Liver (tissue), 9 donors: ENCODE measurements around the gene ABCE1. TPM values are rescaled to one million over a fixed set of nuclear protein-coding genes. Genes with fewer than 3 reads are reported as not detected.
A peak's percentile ranks its signal among the peaks of the same experiment; 100 is the strongest.

Experiments
- DNase-seq: peaks from one replicate; pipeline ENCODE4 v3.0.0-alpha.2; 2017; ENCODE audit warnings: low spot score
- H3K27ac ChIP-seq, 2 donors: one replicate each; pipeline ENCODE4 v1.7.0; 2013; ENCODE audit warnings: inconsistent platforms in 2 of 2, low read length in 2 of 2, control low read depth in 1 of 2, low read depth in 1 of 2, mild to moderate bottlenecking in 1 of 2
- H3K27me3 ChIP-seq, 4 donors: one replicate each; pipeline versions ENCODE4 v1.6.1 to v1.7.0; 2013; ENCODE audit warnings: low read length in 3 of 4, inconsistent platforms in 1 of 4, mild to moderate bottlenecking in 1 of 4, moderate library complexity in 1 of 4; ENCODE audit not compliant: control insufficient read depth in 4 of 4, insufficient read depth in 4 of 4
- H3K36me3 ChIP-seq, 4 donors: one replicate each; pipeline versions ENCODE4 v1.6.1 to v1.7.0; 2013; ENCODE audit warnings: low read length in 3 of 4, mild to moderate bottlenecking in 3 of 4, low read depth in 1 of 4, moderate library complexity in 1 of 4; ENCODE audit not compliant: control insufficient read depth in 4 of 4, insufficient read depth in 3 of 4
- H3K4me1 ChIP-seq, 4 donors: one replicate each; pipeline versions ENCODE4 v1.6.1 to v1.7.0; 2013; ENCODE audit warnings: low read length in 3 of 4, mild to moderate bottlenecking in 3 of 4, moderate library complexity in 1 of 4; ENCODE audit not compliant: control insufficient read depth in 4 of 4, insufficient read depth in 4 of 4
- H3K4me3 ChIP-seq, 3 donors: one replicate each; pipeline versions ENCODE4 v1.6.1 to v1.7.0; 2013; ENCODE audit warnings: low read length in 3 of 3, control low read depth in 1 of 3, low read depth in 1 of 3, mild to moderate bottlenecking in 1 of 3
- H3K9ac ChIP-seq, 2 donors: one replicate each; pipeline ENCODE4 v1.7.0; 2013; ENCODE audit warnings: low read length in 2 of 2, mild to moderate bottlenecking in 2 of 2, moderate library complexity in 2 of 2, control low read depth in 1 of 2, low read depth in 1 of 2
- H3K9me3 ChIP-seq, 4 donors: one replicate each; pipeline versions ENCODE4 v1.6.1 to v1.7.0; 2013; ENCODE audit warnings: low read length in 3 of 4; ENCODE audit not compliant: control insufficient read depth in 4 of 4
- ATF3 ChIP-seq: IDR thresholded peaks from 2 replicates; pipeline ENCODE4 v1.6.1; 2016; ENCODE audit warnings: antibody characterized with exemption
- CTCF ChIP-seq: fragments of 150-350 bp; IDR thresholded peaks from 2 replicates; pipeline ENCODE4 v1.5.1; 2017; ENCODE audit warnings: improper control_type of control experiment, low read depth, low read length; ENCODE audit not compliant: missing input control
- EGR1 ChIP-seq, 2 donors: IDR thresholded peaks; 2 replicates each; pipeline ENCODE4 v1.6.1; 2016 to 2018; ENCODE audit warnings: antibody characterized with exemption in 2 of 2, low read depth in 2 of 2
- FOXA1 ChIP-seq: IDR thresholded peaks from 2 replicates; pipeline ENCODE4 v1.6.1; 2016; ENCODE audit warnings: antibody characterized with exemption
- FOXA2 ChIP-seq: IDR thresholded peaks from 2 replicates; pipeline ENCODE4 v1.6.1; 2016; ENCODE audit warnings: antibody characterized with exemption
- GABPA ChIP-seq, 2 donors: IDR thresholded peaks in 1 of 2; conservative IDR thresholded peaks in 1 of 2; 2 replicates each; pipeline ENCODE4 v1.6.1; 2016; ENCODE audit warnings: antibody characterized with exemption in 2 of 2, mild to moderate bottlenecking in 1 of 2, moderate library complexity in 1 of 2
- HNF4A ChIP-seq, 2 donors: conservative IDR thresholded peaks; 2 replicates each; pipeline ENCODE4 v1.6.1; 2016; ENCODE audit warnings: antibody characterized with exemption in 2 of 2, mild to moderate bottlenecking in 2 of 2
- HNF4G ChIP-seq: IDR thresholded peaks from 2 replicates; pipeline ENCODE4 v1.6.1; 2016; ENCODE audit warnings: antibody characterized with exemption
- JUND ChIP-seq, 2 donors: IDR thresholded peaks; 2 replicates each; pipeline ENCODE4 v1.6.1; 2016; ENCODE audit warnings: antibody characterized with exemption in 2 of 2
- MAX ChIP-seq: IDR thresholded peaks from 2 replicates; pipeline ENCODE4 v1.6.1; 2016; ENCODE audit warnings: antibody characterized with exemption
- NR2F2 ChIP-seq: IDR thresholded peaks from 2 replicates; pipeline ENCODE4 v1.6.1; 2016; ENCODE audit warnings: antibody characterized with exemption
- RAD21 ChIP-seq, 2 donors: IDR thresholded peaks; 2 replicates each; pipeline ENCODE4 v1.6.1; 2016; ENCODE audit warnings: antibody characterized with exemption in 2 of 2, mild to moderate bottlenecking in 2 of 2
- REST ChIP-seq: IDR thresholded peaks from 2 replicates; pipeline ENCODE4 v1.6.1; 2016; ENCODE audit warnings: antibody characterized with exemption, mild to moderate bottlenecking
- RXRA ChIP-seq, 2 donors: IDR thresholded peaks; 2 replicates each; pipeline ENCODE4 v1.6.1; 2017 to 2018; ENCODE audit warnings: antibody characterized with exemption in 2 of 2, mild to moderate bottlenecking in 1 of 2
- SP1 ChIP-seq: IDR thresholded peaks from 2 replicates; pipeline ENCODE4 v1.6.1; 2018; ENCODE audit warnings: antibody characterized with exemption, mild to moderate bottlenecking
- TAF1 ChIP-seq: conservative IDR thresholded peaks from 2 replicates; pipeline ENCODE4 v1.6.1; 2016; ENCODE audit warnings: antibody characterized with exemption, mild to moderate bottlenecking
- YY1 ChIP-seq: IDR thresholded peaks from 2 replicates; pipeline ENCODE4 v1.6.1; 2016; ENCODE audit warnings: antibody characterized with exemption, mild to moderate bottlenecking
- ZBTB33 ChIP-seq: IDR thresholded peaks from 2 replicates; pipeline ENCODE4 v1.6.1; 2016; ENCODE audit warnings: antibody characterized with exemption
- WGBS: extraction: QIAGEN DNeasy Blood & Tissue Kit; methylation state at CpG from one replicate; pipeline ENCODE4 v1.1.7; 2013; 5-methylcytosine and 5-hydroxymethylcytosine counted together
- polyA plus RNA-seq, 2 donors: library from polyadenylated mRNA; stranded (reverse) in 1 of 2; unstranded in 1 of 2; fragments of 200-250 nt in 1 of 2; fragments of >200 nt in 1 of 2; fragmentation: Nextera tagmentation in 1 of 2; extraction: Ambion mirVana in 1 of 2; gene quantifications; one replicate each; pipeline versions ENCODE4 v1.2.1 to v1.2.3, GENCODE V29; 2013 to 2015
- total RNA-seq, 2 donors: library from RNA; depleted of rRNA; stranded (reverse); fragments of >200 nt; gene quantifications; one replicate each; pipeline ENCODE4 v1.2.3, GENCODE V29; 2014
- donor health status: healthy.
- donor health status: healthy.
- donor health status: healthy.
- donor health status: healthy.
- donor health status: healthy.

Gene ABCE1
- total and polyA plus RNA-seq, 4 donors = 12.7 to 59.8 (median 31.0) TPM

GRCh38 chr4:145176641-145177432 is 78.7 kb downstream of the ABCE1 start:
- H3K4me3 ChIP-seq = peak overlapping the region in 2 of 3 donors; percentile 86 to 89
- TF ChIP-seq REST (no peak), TAF1 (no peak), HNF4A (conservative IDR thresholded peaks at IDR 0.05) (no peak)
- WGBS = 63% methylated on average over 9 of the region's 9 CpGs
- H3K9ac ChIP-seq = peak overlapping the region in 1 of 2 donors; percentile 99
- peaks cover 17 to 27% (median 21%) of the 10 kb centered on the region in 4 donors for H3K4me1 ChIP-seq
- DNase-seq = no peak
- H3K9me3 ChIP-seq = no peaks in the 10 kb centered on the region
- peak overlapping the region; percentile 98 to 99 for H3K27ac ChIP-seq
- H3K36me3 ChIP-seq = peaks cover 0 to 7% (median 4%) of the 10 kb centered on the region in 4 donors
- H3K27me3 ChIP-seq = no peaks in the 10 kb centered on the region

- H3K9me3 ChIP-seq = no peaks in the 10 kb centered on the region
- H3K4me1 ChIP-seq = peaks cover 17 to 26% (median 21%) of the 10 kb centered on the region in 4 donors
- H3K27ac ChIP-seq = peak overlapping the region; percentile 98 to 99
- H3K27me3 ChIP-seq = no peaks in the 10 kb centered on the region
- no peak for DNase-seq
- H3K9ac ChIP-seq = peak overlapping the region in 1 of 2 donors; percentile 99
- WGBS = 4% methylated on average over 4 of the region's 4 CpGs
- peak overlapping the region in 2 of 3 donors; percentile 86 to 89 for H3K4me3 ChIP-seq
- TF ChIP-seq ATF3 = no peak
- TF ChIP-seq CTCF = no peak
- no peak for TF ChIP-seq RXRA (IDR thresholded peaks at IDR 0.05)
- TF ChIP-seq FOXA2 = no peak
- TF ChIP-seq RAD21 (IDR thresholded peaks at IDR 0.05) = no peak
- TF ChIP-seq FOXA1 = no peak
- TF ChIP-seq GABPA (IDR thresholded peaks at IDR 0.05 in 1 of 2, conservative IDR thresholded peaks at IDR 0.05 in 1 of 2) = no peak
- no peak for TF ChIP-seq EGR1 (IDR thresholded peaks at IDR 0.05; ENCODE audit: low read depth in 2 of 2)
- TF ChIP-seq JUND (IDR thresholded peaks at IDR 0.05) = no peak
- no peak for TF ChIP-seq HNF4A (conservative IDR thresholded peaks at IDR 0.05)
- TF ChIP-seq HNF4G = no peak
- TF ChIP-seq TAF1 = no peak
- TF ChIP-seq NR2F2 = no peak
- no peak for TF ChIP-seq ZBTB33
- TF ChIP-seq SP1 = no peak
- TF ChIP-seq YY1 = no peak
- TF ChIP-seq REST = no peak
- TF ChIP-seq MAX = no peak
- peaks cover 0 to 7% (median 3%) of the 10 kb centered on the region in 4 donors for H3K36me3 ChIP-seq
These were observed 79.4 kb downstream of the ABCE1 start for GRCh38 chr4:145177511-145177905.
